Measurements from ENCODE around the gene TNRC18.
"Not testable (repeated sequence)": the region's sequence is repeated elsewhere in the genome, so short reads cannot be mapped to it uniquely, and the experiment has no call there.

TNRC18 gene

GRCh38 chr7:5295039-5296014 lies 128.3 kb downstream of the TNRC18 start:
- DNase-seq (ENCODE audit: low read depth) = no peak
- TF ChIP-seq CTCF (conservative IDR thresholded peaks at IDR 0.05; ENCODE audit: control insufficient read depth, insufficient read depth, low read depth, low read length) = no peak
- no peak overlapping the region for H3K4me3 ChIP-seq (ENCODE audit: control insufficient read depth, low read depth, low read length)

GRCh38 chr7:5294169-5294987 lies 129.3 kb downstream of the TNRC18 start:
- TF ChIP-seq CTCF (conservative IDR thresholded peaks at IDR 0.05; ENCODE audit: control insufficient read depth, insufficient read depth, low read depth, low read length) = no peak
- DNase-seq (ENCODE audit: low read depth) = no peak
- H3K4me3 ChIP-seq (ENCODE audit: control insufficient read depth, low read depth, low read length) = no peak overlapping the region

GRCh38 chr7:5291711-5292335 lies 131.8 kb downstream of the TNRC18 start:
- H3K4me3 ChIP-seq (ENCODE audit: control insufficient read depth, low read depth, low read length) = not testable (repeated sequence)

GRCh38 chr7:5291301-5291700 lies 132.3 kb downstream of the TNRC18 start:
- no peak overlapping the region for H3K4me3 ChIP-seq (ENCODE audit: control insufficient read depth, low read depth, low read length)
- no peak for TF ChIP-seq CTCF (conservative IDR thresholded peaks at IDR 0.05; ENCODE audit: control insufficient read depth, insufficient read depth, low read depth, low read length)
- DNase-seq (ENCODE audit: low read depth) = no peak

More at GRCh38 chr7:5291711-5292335, 131.8 kb downstream of the TNRC18 start:
- not testable (repeated sequence) for DNase-seq (ENCODE audit: low read depth)

GRCh38 chr7:5289355-5289754 lies 134.3 kb downstream of the TNRC18 start:
- no peak for TF ChIP-seq CTCF (conservative IDR thresholded peaks at IDR 0.05; ENCODE audit: control insufficient read depth, insufficient read depth, low read depth, low read length)
- DNase-seq (ENCODE audit: low read depth) = no peak
- H3K4me3 ChIP-seq (ENCODE audit: control insufficient read depth, low read depth, low read length) = no peak overlapping the region

GRCh38 chr7:5288560-5288959 lies 135.1 kb downstream of the TNRC18 start:
- not testable (repeated sequence) for H3K4me3 ChIP-seq (ENCODE audit: control insufficient read depth, low read depth, low read length); DNase-seq (ENCODE audit: low read depth)

GRCh38 chr7:5287802-5288201 lies 135.8 kb downstream of the TNRC18 start:
- DNase-seq (ENCODE audit: low read depth) = no peak
- TF ChIP-seq CTCF (conservative IDR thresholded peaks at IDR 0.05; ENCODE audit: control insufficient read depth, insufficient read depth, low read depth, low read length) = no peak
- no peak overlapping the region for H3K4me3 ChIP-seq (ENCODE audit: control insufficient read depth, low read depth, low read length)

- not testable (repeated sequence) for H3K4me3 ChIP-seq (ENCODE audit: control insufficient read depth, low read depth, low read length); DNase-seq (ENCODE audit: low read depth)
These were observed 136.3 kb downstream of the TNRC18 start for GRCh38 chr7:5287373-5287772.

All from fibroblast of mammary gland (primary cell).